T-helper 2 cell treated with Interferon-gamma antibody and Interleukin-4, amounts not matched to agents 100 ng/mL and 5 ng/mL, for 36 hours (primary cell): ENCODE results near the gene SNURF. TPM values are rescaled to one million over a fixed set of nuclear protein-coding genes. Genes with fewer than 3 reads are reported as not detected.
"Not testable (repeated sequence)": the region's sequence is repeated elsewhere in the genome, so short reads cannot be mapped to it uniquely, and the experiment has no call there.

Experiments
- intact Hi-C: fragments of 100-400 bp; cut with micrococcal nuclease; formaldehyde crosslinking; loops from one replicate; pipeline ENCODE4 v1.15.1; 2023
- total RNA-seq: library from RNA; stranded (reverse); gene quantifications from 2 replicates; pipeline ENCODE4 v1.2.3, GENCODE V29; 2022

SNURF gene
- total RNA-seq, 1 donor from 2014 or later, result 7.0 TPM

DNA sequence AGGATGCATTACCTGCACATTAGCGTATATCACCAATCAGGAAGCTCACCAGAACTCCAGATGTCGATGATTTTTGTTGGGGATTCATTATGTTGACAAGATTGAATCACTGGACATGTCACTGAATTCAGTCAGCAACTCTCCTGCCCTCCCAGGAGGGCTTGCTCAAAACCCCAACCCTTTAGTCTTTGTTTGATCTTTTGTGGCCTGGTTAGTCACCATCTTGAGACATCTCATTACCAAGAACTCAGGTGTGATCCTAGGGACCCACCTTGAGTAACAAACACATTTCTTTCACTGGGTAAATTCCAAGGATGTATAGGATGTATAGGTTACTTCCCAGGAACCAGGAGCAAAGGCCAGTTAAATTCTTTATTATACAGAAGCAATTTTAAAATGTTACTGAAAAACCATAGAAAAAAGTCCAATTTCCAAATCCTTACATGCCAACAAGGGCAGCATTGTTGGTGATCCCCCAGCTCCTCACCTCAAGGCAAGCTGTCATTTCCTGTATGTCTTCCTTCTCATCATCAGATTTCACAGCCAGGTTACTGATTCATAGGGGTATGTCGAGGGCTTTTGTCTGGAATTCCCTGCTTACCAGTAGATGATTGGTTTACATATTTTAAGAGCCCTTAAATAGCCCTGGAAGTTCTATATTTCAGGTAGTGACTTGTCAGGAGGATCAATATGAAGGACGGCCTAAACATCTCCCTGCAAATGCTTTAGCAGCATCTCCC is 11.7 kb downstream of the SNURF start:
- intact Hi-C loops, result no loop called here

GRCh38 chr15:24971052-24971451 is 16.3 kb downstream of the SNURF start:
- intact Hi-C loops, result no loop called here

GRCh38 chr15:24971772-24972171 is 17.0 kb downstream of the SNURF start:
- intact Hi-C loops, result no loop called here

DNA sequence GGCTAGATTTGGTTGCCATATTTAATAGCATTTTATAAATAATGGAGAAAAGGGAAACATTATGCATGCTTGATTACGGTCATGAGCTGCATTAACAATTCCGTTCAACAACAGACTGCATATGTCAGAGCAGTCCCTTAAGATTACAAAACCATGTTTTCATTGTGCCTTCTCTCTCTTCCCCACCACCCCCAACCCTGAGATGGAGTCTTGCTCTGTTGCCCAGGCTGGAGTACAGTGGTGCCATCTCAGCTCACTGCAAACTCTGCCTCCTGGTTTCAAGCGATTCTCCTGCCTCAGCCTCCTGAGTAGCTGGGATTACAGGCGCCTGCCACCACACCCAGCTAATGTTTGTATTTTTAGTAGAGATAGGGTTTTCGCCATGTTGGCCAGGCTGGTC is 17.9 kb downstream of the SNURF start:
- intact Hi-C loops, result not testable (repeated sequence)

DNA sequence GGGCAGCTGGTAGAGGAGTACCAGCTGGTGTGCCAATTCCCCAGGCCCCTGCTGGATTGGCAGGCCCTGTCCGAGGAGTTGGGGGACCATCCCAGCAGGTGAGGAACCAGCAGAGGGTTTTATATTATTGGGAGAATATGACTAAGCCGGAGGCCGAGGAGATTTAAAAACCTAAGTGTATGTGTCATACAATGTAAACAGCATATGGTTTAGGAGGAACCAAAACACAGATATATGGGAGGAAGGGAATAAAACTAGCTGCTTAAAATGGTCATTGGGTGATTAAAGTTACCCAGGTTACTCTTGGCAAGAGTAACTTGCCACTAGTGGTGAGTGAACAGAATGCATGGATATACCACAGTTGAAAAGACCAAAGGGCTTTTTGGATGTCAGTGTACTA is 22.1 kb downstream of the SNURF start:
- intact Hi-C loops, result no loop called here

DNA sequence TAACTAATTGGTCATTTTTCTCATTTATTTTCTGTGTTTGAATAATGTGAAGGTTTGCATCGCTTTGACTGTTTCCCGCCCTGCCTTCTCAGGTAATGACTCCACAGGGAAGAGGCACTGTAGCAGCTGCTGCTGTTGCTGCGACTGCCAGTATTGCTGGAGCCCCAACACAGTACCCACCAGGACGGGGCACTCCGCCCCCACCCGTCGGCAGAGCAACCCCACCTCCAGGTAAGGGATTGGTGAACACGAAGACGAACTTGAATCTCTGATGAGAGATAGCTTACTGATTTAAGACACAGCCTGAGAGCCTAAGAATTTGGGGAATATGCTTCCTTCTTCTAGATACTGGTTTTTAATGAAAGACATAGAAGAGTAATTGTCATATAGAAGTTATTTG is 22.9 kb downstream of the SNURF start:
- intact Hi-C loops, result no loop called here

DNA sequence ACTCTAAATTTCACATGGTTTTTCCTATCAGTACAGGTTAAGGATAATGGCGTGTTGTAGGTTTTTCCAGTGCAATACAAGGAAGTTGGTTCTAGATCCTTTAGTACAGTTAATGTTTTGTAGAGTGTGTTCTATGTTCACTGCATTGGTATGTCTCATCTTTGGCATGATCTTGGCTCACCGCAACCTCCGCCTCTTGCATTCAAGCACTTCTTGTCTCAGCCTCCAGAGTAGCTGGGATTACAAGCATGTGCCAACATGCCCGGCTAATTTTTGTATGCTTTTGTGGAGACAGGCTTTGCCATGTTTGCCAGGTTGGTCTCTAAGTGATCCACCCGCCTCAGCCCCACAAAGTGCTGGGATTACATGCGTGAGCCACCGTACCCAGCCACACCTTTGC is 30.4 kb downstream of the SNURF start:
- intact Hi-C loops, result no loop called here

GRCh38 chr15:24986653-24987052 is 31.9 kb downstream of the SNURF start:
- intact Hi-C loops, result no loop called here

Other genes starting within 250 kb of the SNURF start
- gene SNRPN, start within 50 bp of the SNURF start, total RNA-seq, result 51.0 and 51.7 TPM in 2 replicates